ENCODE results near the gene TRIM27. TPM values are rescaled to one million over a fixed set of nuclear protein-coding genes. Genes with fewer than 3 reads are reported as not detected.
"Not testable (repeated sequence)": the region's sequence is repeated elsewhere in the genome, so short reads cannot be mapped to it uniquely, and the experiment has no call there.

The TRIM27 gene
- total and polyA plus RNA-seq, 9 donors = 33.3 to 61.1 (median 48.8) TPM

DNA sequence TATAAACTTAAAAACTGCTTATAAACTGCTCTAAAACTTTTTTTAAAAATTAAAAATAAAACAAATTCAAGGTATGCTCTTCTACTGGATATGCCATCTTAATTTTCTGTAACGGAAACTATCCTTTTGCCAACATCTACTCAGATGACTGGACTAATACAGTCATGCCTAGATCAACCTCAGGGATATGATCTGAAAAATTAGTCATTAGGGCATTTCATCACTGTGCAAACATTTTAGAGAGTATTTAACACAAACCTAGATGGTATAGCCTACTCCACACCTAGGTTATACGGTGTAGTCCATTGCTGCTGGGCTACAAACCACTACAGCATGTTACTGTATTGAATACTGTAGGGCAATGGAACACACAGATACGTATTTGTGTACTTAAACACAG lies 64.8 kb downstream of the TRIM27 start:
- H3K27me3 ChIP-seq = no peaks in the 10 kb centered on the region
- peaks cover 0 to 3% of the 10 kb centered on the region in 2 donors for H3K9me3 ChIP-seq
- WGBS, 3 donors = 76 to 81% (median 81%) methylated on average over 3 of the region's 3 CpGs
- TF ChIP-seq, protein P1, sequence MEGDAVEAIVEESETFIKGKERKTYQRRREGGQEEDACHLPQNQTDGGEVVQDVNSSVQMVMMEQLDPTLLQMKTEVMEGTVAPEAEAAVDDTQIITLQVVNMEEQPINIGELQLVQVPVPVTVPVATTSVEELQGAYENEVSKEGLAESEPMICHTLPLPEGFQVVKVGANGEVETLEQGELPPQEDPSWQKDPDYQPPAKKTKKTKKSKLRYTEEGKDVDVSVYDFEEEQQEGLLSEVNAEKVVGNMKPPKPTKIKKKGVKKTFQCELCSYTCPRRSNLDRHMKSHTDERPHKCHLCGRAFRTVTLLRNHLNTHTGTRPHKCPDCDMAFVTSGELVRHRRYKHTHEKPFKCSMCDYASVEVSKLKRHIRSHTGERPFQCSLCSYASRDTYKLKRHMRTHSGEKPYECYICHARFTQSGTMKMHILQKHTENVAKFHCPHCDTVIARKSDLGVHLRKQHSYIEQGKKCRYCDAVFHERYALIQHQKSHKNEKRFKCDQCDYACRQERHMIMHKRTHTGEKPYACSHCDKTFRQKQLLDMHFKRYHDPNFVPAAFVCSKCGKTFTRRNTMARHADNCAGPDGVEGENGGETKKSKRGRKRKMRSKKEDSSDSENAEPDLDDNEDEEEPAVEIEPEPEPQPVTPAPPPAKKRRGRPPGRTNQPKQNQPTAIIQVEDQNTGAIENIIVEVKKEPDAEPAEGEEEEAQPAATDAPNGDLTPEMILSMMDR (IDR thresholded peaks at IDR 0.05) = no peak
- no peak for TF ChIP-seq EP300 (IDR thresholded peaks at IDR 0.05)
- TF ChIP-seq POLR2A (IDR thresholded peaks at IDR 0.05) = no peak
- DNase-seq = no peak
- intact Hi-C loops (cut with DNase I) = no loop called here
- H3K4me1 ChIP-seq (ENCODE audit: insufficient read depth) = no peaks in the 10 kb centered on the region
- no peaks in the 10 kb centered on the region for H3K36me3 ChIP-seq
- H3K27ac ChIP-seq = no peak overlapping the region
- H3K4me3 ChIP-seq = no peak overlapping the region

DNA sequence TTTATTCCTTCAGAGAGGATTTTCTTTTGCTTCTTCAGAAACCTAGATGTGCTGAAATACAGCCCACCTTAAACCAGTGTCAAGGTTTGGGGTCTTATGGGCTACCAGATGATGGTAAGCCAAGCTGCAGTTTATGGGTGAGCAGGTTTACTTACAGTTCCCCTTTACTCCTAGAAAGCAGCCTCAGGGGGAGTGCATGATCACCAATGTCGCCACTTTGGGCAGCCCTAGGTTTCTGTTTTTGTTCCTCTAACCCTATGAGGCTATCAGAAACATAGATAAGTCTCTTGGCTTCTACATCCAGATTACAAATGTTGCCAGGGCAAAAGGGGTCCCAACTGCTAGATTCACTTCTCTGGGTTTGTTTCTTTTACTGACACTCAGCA lies 67.2 kb downstream of the TRIM27 start:
- Histone ChIP-seq H3K27me3 (no peaks in the 10 kb centered on the region), H3K4me1 (ENCODE audit: insufficient read depth) (no peaks in the 10 kb centered on the region), H3K4me3 (no peak overlapping the region), H3K27ac (no peak overlapping the region), H3K36me3 (no peaks in the 10 kb centered on the region), H3K9me3 (peaks cover 0 to 3% of the 10 kb centered on the region in 2 donors)
- WGBS, 3 donors = 56 to 58% (median 57%) methylated on average over 1 of the region's 1 CpG
- TF ChIP-seq EP300 (IDR thresholded peaks at IDR 0.05) (no peak), POLR2A (IDR thresholded peaks at IDR 0.05) (no peak)
- TF ChIP-seq, protein P1 (IDR thresholded peaks at IDR 0.05) = no peak
- DNase-seq = no peak
- intact Hi-C loops (cut with DNase I) = no loop called here

DNA sequence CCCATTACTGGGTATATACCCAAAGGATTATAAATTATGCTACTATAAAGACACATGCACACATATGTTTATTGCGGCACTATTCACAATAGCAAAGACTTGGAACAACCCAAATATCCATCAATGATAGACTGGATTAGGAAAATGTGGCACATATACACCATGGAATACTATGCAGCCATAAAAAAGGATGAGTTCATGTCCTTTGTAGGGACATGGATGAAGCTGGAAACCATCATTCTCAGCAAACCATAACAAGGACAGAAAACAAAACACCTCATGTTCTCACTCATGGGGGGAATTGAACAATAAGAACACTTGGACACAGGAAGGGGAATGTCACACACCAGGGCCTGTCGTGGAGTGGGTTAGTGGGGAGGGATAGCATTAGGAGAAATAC lies 69.4 kb downstream of the TRIM27 start:
- intact Hi-C loops (cut with DNase I); H3K27me3 ChIP-seq; DNase-seq; H3K9me3 ChIP-seq; H3K4me3 ChIP-seq; H3K27ac ChIP-seq; H3K36me3 ChIP-seq; H3K4me1 ChIP-seq (ENCODE audit: insufficient read depth): not testable (repeated sequence)
- 87 to 93% (median 91%) methylated on average over 2 of the region's 2 CpGs for WGBS, 3 donors

Small RNAs within 50 kb of the gene (small RNA-seq; reads per million reads assigned to genes)
- not detected for gene RNU6-930P

Other genes starting within 250 kb of the TRIM27 start
- gene ZNF311, start 81.3 kb upstream of the TRIM27 start, total RNA-seq = 1 to 10 TPM in 5 of 7 donors, under 1 TPM in 2; 0.34 to 3.3 (median 1.4) TPM
- 1 to 10 TPM; 1.4 to 1.7 TPM for gene ZNF311, start 81.3 kb upstream of the TRIM27 start, polyA plus RNA-seq
- not detected for gene OR2W1, start 121.2 kb upstream of the TRIM27 start, total RNA-seq
- gene OR2W1, start 121.2 kb upstream of the TRIM27 start, polyA plus RNA-seq = not detected
- not detected for gene OR2B3, start 163.3 kb upstream of the TRIM27 start, total RNA-seq
- not detected for gene OR2B3, start 163.3 kb upstream of the TRIM27 start, polyA plus RNA-seq
- not detected for gene OR2J1, start 175.5 kb upstream of the TRIM27 start, total RNA-seq
- gene OR2J1, start 175.5 kb upstream of the TRIM27 start, polyA plus RNA-seq = not detected
- gene OR2J3, start 184.1 kb upstream of the TRIM27 start, total RNA-seq = under 1 TPM in 3 of 7 donors, not detected in 4; 0.05 to 0.13 (median 0.12) TPM
- gene OR2J3, start 184.1 kb upstream of the TRIM27 start, polyA plus RNA-seq = not detected
- gene OR2J2, start 246.9 kb upstream of the TRIM27 start, total RNA-seq = under 1 TPM in 2 of 7 donors, not detected in 5; 0.15 to 0.23 TPM
- gene OR2J2, start 246.9 kb upstream of the TRIM27 start, polyA plus RNA-seq = not detected

All from ovary (tissue), 9 donors.